Skeletal muscle satellite cell (primary cell): ENCODE measurements around the gene PTPRN.
"Not testable (repeated sequence)": the region's sequence is repeated elsewhere in the genome, so short reads cannot be mapped to it uniquely, and the experiment has no call there.

Experiments used
- H3K27me3 ChIP-seq: 2 replicates; pipeline ENCODE4 v1.7.0; 2013; ENCODE audit warnings: low read length; ENCODE audit not compliant: control insufficient read depth, insufficient read depth
- H3K36me3 ChIP-seq: 2 replicates; pipeline ENCODE4 v1.7.0; 2013; ENCODE audit warnings: mild to moderate bottlenecking, control low read depth, low read length; ENCODE audit not compliant: insufficient read depth
- H3K4me1 ChIP-seq: 2 replicates; pipeline ENCODE4 v1.7.0; 2013; ENCODE audit warnings: low read length; ENCODE audit not compliant: control insufficient read depth, insufficient read depth
- H3K4me2 ChIP-seq: 2 replicates; pipeline ENCODE4 v1.7.0; 2013; ENCODE audit warnings: mild to moderate bottlenecking, low read length
- H3K4me3 ChIP-seq: 2 replicates; pipeline ENCODE4 v1.7.0; 2013; ENCODE audit warnings: low read length
- H3K9ac ChIP-seq: 2 replicates; pipeline ENCODE4 v1.7.0; 2013; ENCODE audit warnings: mild to moderate bottlenecking, low read depth, low read length, moderate library complexity
- H3K9me3 ChIP-seq: replicated peaks from 2 replicates; pipeline ENCODE4 v1.7.0; 2013; ENCODE audit warnings: mild to moderate bottlenecking, control low read depth, low read length

Gene PTPRN

GRCh38 chr2:219273937-219274336, 35.3 kb downstream of the PTPRN start:
- Histone ChIP-seq H3K36me3 (no peaks in the 10 kb centered on the region), H3K27me3 (peaks cover 14% of the 10 kb centered on the region), H3K9ac (peak overlapping the region; percentile 25), H3K4me2 (peak overlapping the region; percentile 58), H3K4me1 (peaks cover 29% of the 10 kb centered on the region), H3K4me3 (peak overlapping the region; percentile 18), H3K9me3 (no peaks in the 10 kb centered on the region)

GRCh38 chr2:219272995-219273394, 36.2 kb downstream of the PTPRN start:
- no peaks in the 10 kb centered on the region for H3K9me3 ChIP-seq
- H3K27me3 ChIP-seq = peaks cover 15% of the 10 kb centered on the region
- H3K4me2 ChIP-seq = no peak overlapping the region
- peaks cover 20% of the 10 kb centered on the region for H3K4me1 ChIP-seq
- no peak overlapping the region for H3K9ac ChIP-seq
- H3K36me3 ChIP-seq = no peaks in the 10 kb centered on the region
- H3K4me3 ChIP-seq = no peak overlapping the region

- H3K27me3 ChIP-seq = peaks cover 15% of the 10 kb centered on the region
- no peak overlapping the region for H3K4me2 ChIP-seq
- no peak overlapping the region for H3K4me3 ChIP-seq
- no peaks in the 10 kb centered on the region for H3K36me3 ChIP-seq
- H3K9me3 ChIP-seq = no peaks in the 10 kb centered on the region
- peaks cover 17% of the 10 kb centered on the region for H3K4me1 ChIP-seq
- H3K9ac ChIP-seq = no peak overlapping the region
These were observed 36.8 kb downstream of the PTPRN start for GRCh38 chr2:219272356-219272755.

GRCh38 chr2:219271021-219271420, 38.2 kb downstream of the PTPRN start:
- Histone ChIP-seq H3K9me3 (no peaks in the 10 kb centered on the region), H3K4me3 (no peak overlapping the region), H3K36me3 (no peaks in the 10 kb centered on the region), H3K27me3 (peaks cover 21% of the 10 kb centered on the region), H3K4me2 (no peak overlapping the region), H3K4me1 (peaks cover 17% of the 10 kb centered on the region), H3K9ac (no peak overlapping the region)

GRCh38 chr2:219270055-219270372, 39.2 kb downstream of the PTPRN start:
- H3K9ac ChIP-seq = no peak overlapping the region
- H3K4me2 ChIP-seq = no peak overlapping the region
- no peaks in the 10 kb centered on the region for H3K9me3 ChIP-seq
- no peak overlapping the region for H3K4me3 ChIP-seq
- peaks cover 21% of the 10 kb centered on the region for H3K27me3 ChIP-seq
- H3K36me3 ChIP-seq = no peaks in the 10 kb centered on the region
- peaks cover 16% of the 10 kb centered on the region for H3K4me1 ChIP-seq

GRCh38 chr2:219269362-219270054, 39.7 kb downstream of the PTPRN start:
- Histone ChIP-seq H3K9ac (no peak overlapping the region), H3K36me3 (no peaks in the 10 kb centered on the region), H3K4me3 (no peak overlapping the region), H3K4me1 (peaks cover 11% of the 10 kb centered on the region), H3K4me2 (no peak overlapping the region), H3K9me3 (no peaks in the 10 kb centered on the region), H3K27me3 (peaks cover 23% of the 10 kb centered on the region)

- Histone ChIP-seq H3K36me3 (no peaks in the 10 kb centered on the region), H3K4me2 (no peak overlapping the region), H3K4me1 (no peaks in the 10 kb centered on the region), H3K4me3 (no peak overlapping the region), H3K27me3 (peaks cover 31% of the 10 kb centered on the region), H3K9me3 (no peaks in the 10 kb centered on the region), H3K9ac (no peak overlapping the region)
These were observed 40.9 kb downstream of the PTPRN start for GRCh38 chr2:219268294-219268693.

GRCh38 chr2:219266886-219267285, 42.3 kb downstream of the PTPRN start:
- Histone ChIP-seq H3K9ac (no peak overlapping the region), H3K4me3 (no peak overlapping the region), H3K9me3 (no peaks in the 10 kb centered on the region), H3K36me3 (no peaks in the 10 kb centered on the region), H3K4me1 (no peaks in the 10 kb centered on the region), H3K27me3 (peaks cover 34% of the 10 kb centered on the region), H3K4me2 (no peak overlapping the region)

GRCh38 chr2:219266232-219266631, 43.0 kb downstream of the PTPRN start:
- Histone ChIP-seq H3K27me3 (peaks cover 41% of the 10 kb centered on the region), H3K4me1 (no peaks in the 10 kb centered on the region)

GRCh38 chr2:219261024-219261855, 48.0 kb downstream of the PTPRN start:
- Histone ChIP-seq H3K4me2 (no peak overlapping the region), H3K36me3 (no peaks in the 10 kb centered on the region), H3K9me3 (no peaks in the 10 kb centered on the region), H3K27me3 (peaks cover 40% of the 10 kb centered on the region), H3K4me1 (no peaks in the 10 kb centered on the region), H3K9ac (no peak overlapping the region), H3K4me3 (no peak overlapping the region)

More at GRCh38 chr2:219266232-219266631, 43.0 kb downstream of the PTPRN start:
- H3K9me3 ChIP-seq = no peaks in the 10 kb centered on the region
- no peaks in the 10 kb centered on the region for H3K36me3 ChIP-seq
- no peak overlapping the region for H3K9ac ChIP-seq
- no peak overlapping the region for H3K4me2 ChIP-seq
- H3K4me3 ChIP-seq = no peak overlapping the region

GRCh38 chr2:219258942-219259341, 50.3 kb downstream of the PTPRN start:
- H3K9ac ChIP-seq, H3K4me1 ChIP-seq, H3K4me3 ChIP-seq, H3K9me3 ChIP-seq, H3K36me3 ChIP-seq, H3K4me2 ChIP-seq: not testable (repeated sequence)
- H3K27me3 ChIP-seq = peaks cover 54% of the 10 kb centered on the region
